Sigmoid colon (tissue), 3 donors: ENCODE results near the gene CACNA1C.

Experiments used
- CTCF ChIP-seq, 4 experiments: fragments of 450-650 bp in 3 of 4; fragments of 200-600 bp in 1 of 4; IDR thresholded peaks; one replicate each; pipeline ENCODE4 v1.5.1; 2016 to 2019; ENCODE audit warnings: antibody characterized with exemption in 4 of 4, mild to moderate bottlenecking in 3 of 4, moderate library complexity in 2 of 4
- POLR2A ChIP-seq, 2 donors: fragments of 450-650 bp; IDR thresholded peaks; one replicate each; pipeline ENCODE4 v1.6.1; 2016; ENCODE audit warnings: antibody characterized with exemption in 2 of 2, mild to moderate bottlenecking in 2 of 2, moderate library complexity in 2 of 2

DNA sequence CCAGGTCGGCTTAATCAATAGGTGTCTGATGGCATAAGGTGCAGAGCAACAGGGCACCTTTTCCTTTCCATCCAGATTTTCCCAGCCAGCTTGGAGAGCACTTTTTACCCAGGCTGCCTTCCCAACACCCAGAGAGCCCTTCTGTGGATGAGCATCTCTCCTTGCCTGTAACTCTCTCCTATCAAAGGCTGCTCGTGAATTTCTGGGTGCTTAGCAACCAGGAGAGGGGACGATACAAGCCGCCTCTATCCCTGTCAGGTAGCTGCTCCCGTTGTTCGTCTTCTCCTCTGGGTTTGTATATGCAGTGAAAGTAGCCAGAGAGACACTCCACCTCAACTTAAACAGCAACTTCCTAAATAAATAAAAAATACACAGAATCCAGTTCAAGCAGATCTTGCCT lies 124.2 kb downstream of the CACNA1C start:
- TF ChIP-seq POLR2A (IDR thresholded peaks at IDR 0.05) (no peak), CTCF (IDR thresholded peaks at IDR 0.05) (no peak)
